Uterus (tissue), 2 donors: ENCODE measurements around the gene RASL12.

Source experiments
- CTCF ChIP-seq, 4 experiments: fragments of 200-600 bp in 2 of 4; fragments of 450-650 bp in 2 of 4; sonication (generic) in 2 of 4; IDR thresholded peaks; one replicate each; pipeline ENCODE4 v1.5.1; 2016 to 2019; ENCODE audit warnings: antibody characterized with exemption in 4 of 4, mild to moderate bottlenecking in 2 of 4, moderate library complexity in 1 of 4
- POLR2A ChIP-seq, 2 donors: fragments of 450-650 bp; IDR thresholded peaks; one replicate each; pipeline ENCODE4 v1.6.1; 2016; ENCODE audit warnings: antibody characterized with exemption in 2 of 2, mild to moderate bottlenecking in 1 of 2, moderate library complexity in 1 of 2

GRCh38 chr15:65102912-65103311 is 35.1 kb upstream of the RASL12 start:
- no peak for TF ChIP-seq CTCF (IDR thresholded peaks at IDR 0.05)
- no peak for TF ChIP-seq POLR2A (IDR thresholded peaks at IDR 0.05)
